Measurements from ENCODE around the gene SIPA1L3. TPM values are rescaled to one million over a fixed set of nuclear protein-coding genes. Genes with fewer than 3 reads are reported as not detected.

Gene SIPA1L3
- total and polyA plus RNA-seq, 9 of the 15 experiments (the other 6 are each of a cell fraction or from before 2014, with no cell fraction given), result 0.01 to 6.1 (median 2.5) TPM

- TF ChIP-seq ZNF639 (CRISPR knock-in tag; conservative IDR thresholded peaks at IDR 0.05 in 1 of 2, IDR thresholded peaks at IDR 0.05 in 1 of 2) (0 out of 4 replicates have a peak, but pooled peaks of 1 of the 2 experiments have one; percentile 35), RBM25 (IDR thresholded peaks at IDR 0.05; ENCODE audit: low read depth, low read length, severe bottlenecking) (peak; percentile 97), CXXC5 (CRISPR knock-in tag; IDR thresholded peaks at IDR 0.05) (peak; percentile 80), PPARD (CRISPR knock-in tag; IDR thresholded peaks at IDR 0.05) (no peak), ID3 (CRISPR knock-in tag; IDR thresholded peaks at IDR 0.05) (no peak), ID3 (tag; IDR thresholded peaks at IDR 0.05) (peak; percentile 61), ZNF785 (CRISPR knock-in tag; IDR thresholded peaks at IDR 0.05) (no peak), CAMTA2 (CRISPR knock-in tag; conservative IDR thresholded peaks at IDR 0.05) (no peak), THAP12 (CRISPR knock-in tag; IDR thresholded peaks at IDR 0.05) (peak; percentile 61), GABPB2 (CRISPR knock-in tag; conservative IDR thresholded peaks at IDR 0.05) (no peak), MTA3 (IDR thresholded peaks at IDR 0.05; ENCODE audit: borderline replicate concordance) (peak; percentile 67; the same call in 1 of the 2 replicates), SMC3 (conservative IDR thresholded peaks at IDR 0.05; ENCODE audit: insufficient read depth, low read depth, low read length) (peak; percentile 56; the same call in 1 of the 2 replicates), USF2 (CRISPR knock-in tag; IDR thresholded peaks at IDR 0.05) (peak; percentile 86), HDGF (IDR thresholded peaks at IDR 0.05) (0 out of 2 replicates have a peak, but pooled peaks have one; percentile 41), DIDO1 (tag; IDR thresholded peaks at IDR 0.05; ENCODE audit: low read depth) (no peak), NFYB (IDR thresholded peaks at IDR 0.05; ENCODE audit: extremely low read depth, insufficient read length) (peak; percentile 74), ATF1 (CRISPR knock-in tag; IDR thresholded peaks at IDR 0.05) (no peak), ATF1 (tag; IDR thresholded peaks at IDR 0.05) (peak; percentile 79), JUN (IDR thresholded peaks at IDR 0.05; ENCODE audit: borderline replicate concordance, low read depth, low read length) (no peak), JUN (CRISPR knock-in tag; IDR thresholded peaks at IDR 0.05; ENCODE audit: borderline replicate concordance) (0 out of 2 replicates have a peak, but pooled peaks have one; percentile 24), FIP1L1 (IDR thresholded peaks at IDR 0.05; ENCODE audit: low read depth, low read length, poor library complexity, severe bottlenecking) (no peak), KDM1A (IDR thresholded peaks at IDR 0.05) (peak in 1 of 2 experiments; percentile 8; a peak in 1 of 4 replicates), KDM5B (IDR thresholded peaks at IDR 0.05; ENCODE audit: insufficient replicate concordance, low read depth, low read length) (peak; percentile 74), ATF7 (IDR thresholded peaks at IDR 0.05) (peak; percentile 62; the same call in 1 of the 2 replicates)
Measured at GRCh38 chr19:38224014-38224862, 317.2 kb downstream of the SIPA1L3 start, which contains the start of gene DPF1 (continued).

All from K562 (cell line).